H54 (cell line): ENCODE data around the gene SLC31A1.
"Not testable (repeated sequence)": the region's sequence is repeated elsewhere in the genome, so short reads cannot be mapped to it uniquely, and the experiment has no call there.

Experiments
- DNase-seq: peaks from one replicate; pipeline ENCODE4 v3.0.0; 2011; ENCODE audit warnings: low spot score, mixed read lengths; ENCODE audit not compliant: insufficient read length
- FAIRE-seq: peaks from 3 replicates; lab custom pipeline; 2011; peaks lifted over from hg19 to GRCh38; lab: Jason Lieb, UNC
- POLR2A ChIP-seq: IDR thresholded peaks from 2 replicates; pipeline ENCODE4 v1.6.1; 2011; ENCODE audit warnings: low read depth, mild to moderate bottlenecking, low read length

Gene SLC31A1

DNA sequence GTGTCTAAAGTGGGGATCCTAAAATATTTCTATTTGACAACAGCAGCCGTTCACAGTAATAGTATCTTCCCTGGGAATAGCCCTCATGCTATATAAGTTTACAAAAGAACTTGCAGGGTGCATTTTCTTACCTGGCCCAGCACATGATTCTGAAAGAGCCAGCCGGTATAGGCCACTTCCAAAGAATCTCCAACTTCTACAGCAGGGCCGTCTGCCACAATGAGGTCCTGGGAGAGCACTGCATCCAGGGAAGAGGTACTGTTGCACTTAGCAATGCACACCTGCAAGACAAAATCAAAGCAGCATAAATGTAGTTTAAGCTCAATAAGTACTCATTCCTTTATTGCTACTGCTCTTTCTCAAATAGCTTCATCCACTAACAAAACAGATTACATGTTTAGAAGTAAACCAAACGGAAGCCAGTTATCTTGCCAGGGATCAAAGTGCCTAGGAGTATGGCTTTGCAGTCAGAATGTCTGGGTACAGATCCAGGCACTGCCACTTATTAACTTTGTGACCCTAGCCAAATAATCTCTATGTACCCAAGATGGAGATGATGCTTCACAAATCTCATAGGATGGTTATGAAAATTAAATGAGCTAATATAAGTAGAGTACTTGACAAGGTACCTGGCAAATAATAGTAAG lies 21.5 kb upstream of the SLC31A1 start:
- no peak for TF ChIP-seq POLR2A
- FAIRE-seq (no peak), DNase-seq (no peak)

GRCh38 chr9:113205432-113205831 lies 15.9 kb upstream of the SLC31A1 start:
- TF ChIP-seq POLR2A = no peak
- FAIRE-seq (no peak), DNase-seq (no peak)

GRCh38 chr9:113205861-113206260 lies 15.5 kb upstream of the SLC31A1 start:
- TF ChIP-seq POLR2A = no peak
- FAIRE-seq = peak; percentile 11
- no peak for DNase-seq

- FAIRE-seq (no peak), DNase-seq (no peak)
- no peak for TF ChIP-seq POLR2A
Observed at GRCh38 chr9:113210815-113211214, 10.5 kb upstream of the SLC31A1 start.

- TF ChIP-seq POLR2A = no peak
- FAIRE-seq = no peak
- no peak for DNase-seq
Observed at GRCh38 chr9:113215132-113215531, 6.2 kb upstream of the SLC31A1 start.

DNA sequence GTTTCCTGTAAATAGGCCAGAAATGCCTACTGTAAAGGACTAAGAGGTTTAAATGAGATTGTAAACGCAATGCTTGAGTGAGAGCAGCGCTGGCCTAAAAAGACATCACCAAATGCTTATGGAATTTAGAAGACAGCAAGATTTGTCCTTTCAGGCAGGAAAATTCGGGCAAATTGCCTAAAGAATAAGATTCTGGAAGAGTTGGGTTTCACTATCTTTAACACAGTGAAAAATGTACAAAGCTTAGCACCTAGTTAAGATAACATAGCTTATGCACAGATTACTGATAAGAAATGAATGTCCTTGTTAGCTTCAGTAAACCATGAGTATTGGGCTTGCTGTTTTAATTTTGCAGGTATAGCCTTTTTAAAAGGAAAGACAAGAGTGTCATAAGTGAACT lies 4.9 kb upstream of the SLC31A1 start:
- FAIRE-seq (peak; percentile 36), DNase-seq (no peak)
- no peak for TF ChIP-seq POLR2A

- DNase-seq (no peak), FAIRE-seq (peak; percentile 41)
- TF ChIP-seq POLR2A = no peak
Observed at GRCh38 chr9:113219186-113219936, 2.0 kb upstream of the SLC31A1 start.

DNA sequence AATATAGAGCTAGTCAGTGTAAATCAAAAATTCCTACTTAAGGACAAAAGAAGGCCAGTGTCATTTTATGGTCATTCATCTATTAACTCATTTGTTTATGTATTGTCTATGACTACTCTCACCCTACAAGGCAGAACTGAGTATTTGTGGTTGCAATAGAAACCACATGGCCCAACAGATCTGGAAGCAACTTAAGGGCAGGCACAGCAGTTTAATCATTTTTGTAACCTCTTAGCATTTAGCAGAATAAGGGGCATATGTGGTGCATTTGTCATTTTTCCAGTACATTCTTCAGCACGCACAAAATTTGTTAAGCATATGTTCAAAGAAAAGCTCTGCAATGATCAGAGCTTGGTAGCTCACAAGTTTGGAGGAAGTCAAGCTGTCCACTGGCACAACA lies 1.4 kb upstream of the SLC31A1 start:
- DNase-seq = no peak
- no peak for TF ChIP-seq POLR2A

GRCh38 chr9:113220467-113221002 lies 809 bp upstream of the SLC31A1 start:
- DNase-seq (no peak), FAIRE-seq (peak; percentile 79)
- no peak for TF ChIP-seq POLR2A

More for the DNA sequence above, 1.4 kb upstream of the SLC31A1 start:
- FAIRE-seq = no peak

DNA sequence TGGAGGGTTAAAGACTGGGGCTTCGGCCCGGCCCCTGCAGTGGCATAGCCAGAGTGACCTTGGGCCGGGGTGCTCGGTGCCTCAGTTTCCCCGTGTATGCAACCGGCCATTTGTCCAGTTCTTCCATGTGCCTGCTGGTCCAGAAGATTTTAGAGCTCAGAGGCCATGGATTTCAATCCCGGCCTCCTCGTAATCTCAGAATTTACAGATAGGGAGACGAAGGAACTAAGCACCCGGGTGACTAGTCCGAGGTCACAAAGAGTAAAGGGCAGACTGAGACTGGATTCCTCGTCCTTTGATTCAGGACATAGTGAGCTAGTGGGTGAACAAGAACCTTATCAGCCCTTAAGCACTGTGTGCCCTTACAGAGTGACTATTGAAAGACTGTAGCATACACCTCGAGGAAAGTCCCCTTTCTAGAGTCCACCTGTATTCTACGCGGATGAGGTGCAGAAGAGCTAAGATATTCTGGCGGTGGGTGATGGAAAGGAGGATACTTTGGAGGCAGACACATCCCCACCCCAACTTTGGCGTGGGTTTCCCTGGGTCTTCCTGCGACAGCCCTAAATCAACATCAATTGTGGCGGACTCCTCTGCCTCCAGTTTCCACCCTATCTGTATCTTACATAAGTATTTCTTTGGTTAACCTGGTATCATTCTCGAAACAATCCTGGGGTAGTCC lies 597 bp downstream of the SLC31A1 start:
- DNase-seq (peak; percentile 8), FAIRE-seq (peak; percentile 62)
- no peak for TF ChIP-seq POLR2A

DNA sequence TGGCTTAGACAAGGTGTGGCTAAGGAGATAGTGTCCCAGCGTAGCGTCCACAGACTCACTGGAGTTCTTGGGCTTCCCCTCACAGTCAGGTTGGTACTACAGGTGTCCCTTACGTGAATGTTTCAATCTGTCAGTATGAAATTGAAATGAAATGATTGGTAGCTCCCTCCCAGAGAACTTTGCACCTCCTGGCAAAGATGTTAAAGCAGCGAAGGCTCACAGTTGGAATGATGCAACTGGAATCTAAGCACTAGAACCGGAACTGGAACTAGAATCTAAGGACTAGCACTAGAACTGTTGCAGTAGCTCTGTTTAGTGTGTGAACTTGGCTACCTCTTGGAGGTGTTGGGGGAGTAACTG lies 1.1 kb downstream of the SLC31A1 start:
- no peak for DNase-seq
- peak; percentile 83 for FAIRE-seq
- TF ChIP-seq POLR2A = no peak

GRCh38 chr9:113223963-113224362 lies 2.6 kb downstream of the SLC31A1 start:
- DNase-seq (no peak), FAIRE-seq (peak; percentile 6)
- no peak for TF ChIP-seq POLR2A

DNA sequence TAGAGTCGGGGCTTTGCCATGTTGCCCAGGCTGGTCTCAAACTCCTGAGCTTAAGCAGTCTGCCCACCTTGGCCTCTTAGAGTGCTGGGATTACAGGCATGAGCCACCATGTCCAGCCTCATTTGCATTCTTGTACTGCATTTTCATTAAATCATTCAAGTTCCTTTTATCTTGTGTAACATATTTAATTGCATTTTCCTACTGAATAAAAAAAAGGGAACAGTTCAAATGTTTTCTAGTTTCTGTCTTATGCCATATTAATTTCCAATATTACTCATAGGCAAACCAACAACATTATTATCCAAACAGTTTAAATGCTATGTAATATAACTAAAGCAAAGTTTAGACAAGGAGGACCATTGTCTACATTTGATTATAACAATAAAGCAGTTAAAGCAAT lies 6.1 kb downstream of the SLC31A1 start:
- DNase-seq (no peak), FAIRE-seq (no peak)
- TF ChIP-seq POLR2A = no peak

GRCh38 chr9:113228130-113228665 lies 6.9 kb downstream of the SLC31A1 start:
- DNase-seq (no peak), FAIRE-seq (no peak)

DNA sequence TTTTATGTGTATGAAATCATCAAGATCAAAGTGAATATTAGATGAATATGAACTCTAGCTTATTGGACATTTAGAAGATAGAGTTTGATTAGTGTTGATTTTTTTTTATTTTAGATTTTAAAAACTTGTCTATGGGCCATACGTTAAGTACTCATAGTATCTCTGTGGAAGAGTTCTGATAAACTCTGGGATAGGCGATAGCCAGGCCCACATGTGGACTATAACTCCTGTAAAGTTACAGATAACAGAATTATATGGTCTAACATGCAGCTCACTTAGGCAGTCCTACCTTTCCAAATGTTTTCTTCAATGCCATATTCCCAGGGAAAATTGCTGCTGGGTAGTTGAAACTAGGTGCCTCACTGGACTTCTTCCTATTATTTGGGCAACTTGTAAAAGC lies 10.4 kb downstream of the SLC31A1 start:
- no peak for FAIRE-seq
- no peak for TF ChIP-seq POLR2A
- DNase-seq = no peak

More at GRCh38 chr9:113228130-113228665, 6.9 kb downstream of the SLC31A1 start:
- no peak for TF ChIP-seq POLR2A

DNA sequence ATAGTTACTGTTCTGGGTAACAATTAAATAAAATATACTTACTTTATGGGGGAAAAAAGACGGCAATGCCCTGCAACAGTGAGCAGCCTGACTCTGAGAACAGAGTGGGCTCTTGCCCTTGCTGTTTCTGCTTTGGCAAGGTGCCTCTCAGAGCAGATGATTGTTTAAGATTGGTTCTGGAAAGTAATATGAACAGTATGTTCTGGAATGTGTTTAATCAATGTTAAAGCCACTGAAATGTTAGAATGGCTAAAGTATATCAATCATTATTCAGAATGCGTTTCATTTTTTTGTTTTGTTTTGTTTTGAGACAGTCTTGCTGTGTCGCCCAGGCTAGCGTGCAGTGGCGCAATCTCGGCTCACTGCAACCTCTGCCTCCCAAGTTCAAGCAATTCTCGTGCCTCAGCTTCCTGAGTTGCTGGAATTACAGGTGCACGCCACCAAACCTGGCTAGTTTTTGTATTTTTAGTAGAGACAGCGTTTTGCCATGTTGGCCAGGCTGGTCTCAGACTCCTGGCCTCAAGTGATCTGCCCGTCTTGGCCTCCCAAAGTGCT lies 14.4 kb downstream of the SLC31A1 start:
- not testable (repeated sequence) for DNase-seq, FAIRE-seq
